ENCODE measurements around the gene CACFD1.
"Not testable (repeated sequence)": the region's sequence is repeated elsewhere in the genome, so short reads cannot be mapped to it uniquely, and the experiment has no call there.

The CACFD1 gene

DNA sequence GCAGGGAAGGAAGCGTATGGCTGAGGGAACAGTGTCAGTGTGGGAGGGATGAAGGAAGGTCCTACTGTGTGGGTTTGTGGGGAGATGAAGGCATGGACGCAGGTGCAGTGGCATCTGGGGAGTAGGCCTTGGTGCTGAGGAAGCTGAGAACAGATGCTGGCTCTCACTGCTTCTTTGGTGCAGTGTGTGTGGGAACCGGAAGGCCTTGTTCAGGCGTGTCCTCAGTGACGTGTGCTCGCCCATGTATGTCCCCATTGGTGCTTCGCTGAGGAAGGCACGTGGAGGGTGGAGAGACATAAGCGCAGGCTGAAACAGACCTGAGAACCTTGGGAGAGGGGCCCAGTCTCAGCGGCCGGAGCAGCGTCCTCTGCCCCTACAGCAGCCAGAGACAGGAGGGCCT lies 18.9 kb upstream of the CACFD1 start:
- DNase-seq (ENCODE audit: low read depth, low spot score), result no peak

DNA sequence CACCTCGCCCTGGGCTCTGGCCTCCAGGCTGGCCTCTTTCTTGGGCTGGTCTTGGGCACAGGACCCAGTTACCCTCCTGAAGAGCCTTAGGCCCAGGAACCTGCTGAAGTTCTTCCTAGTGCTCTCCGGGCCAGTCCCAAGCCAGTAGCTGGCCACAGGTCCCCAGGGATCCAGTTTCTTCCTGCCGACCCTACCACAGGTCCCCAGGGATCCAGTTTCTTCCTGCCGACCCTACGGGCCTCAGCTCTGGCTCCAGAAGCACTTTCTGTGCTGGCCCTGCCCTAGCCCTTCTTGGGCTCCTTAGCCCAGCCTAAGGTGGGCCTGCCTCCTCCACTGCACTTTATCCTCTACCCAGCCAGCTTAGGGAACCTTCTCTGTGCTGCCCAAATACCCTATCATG lies 18.2 kb upstream of the CACFD1 start:
- DNase-seq (ENCODE audit: low read depth, low spot score), result no peak

GRCh38 chr9:133443248-133443647 lies 16.5 kb upstream of the CACFD1 start:
- DNase-seq (ENCODE audit: low read depth, low spot score), result no peak

- no peak for DNase-seq (ENCODE audit: low read depth, low spot score)
These were observed 15.8 kb upstream of the CACFD1 start for GRCh38 chr9:133443982-133444381.

DNA sequence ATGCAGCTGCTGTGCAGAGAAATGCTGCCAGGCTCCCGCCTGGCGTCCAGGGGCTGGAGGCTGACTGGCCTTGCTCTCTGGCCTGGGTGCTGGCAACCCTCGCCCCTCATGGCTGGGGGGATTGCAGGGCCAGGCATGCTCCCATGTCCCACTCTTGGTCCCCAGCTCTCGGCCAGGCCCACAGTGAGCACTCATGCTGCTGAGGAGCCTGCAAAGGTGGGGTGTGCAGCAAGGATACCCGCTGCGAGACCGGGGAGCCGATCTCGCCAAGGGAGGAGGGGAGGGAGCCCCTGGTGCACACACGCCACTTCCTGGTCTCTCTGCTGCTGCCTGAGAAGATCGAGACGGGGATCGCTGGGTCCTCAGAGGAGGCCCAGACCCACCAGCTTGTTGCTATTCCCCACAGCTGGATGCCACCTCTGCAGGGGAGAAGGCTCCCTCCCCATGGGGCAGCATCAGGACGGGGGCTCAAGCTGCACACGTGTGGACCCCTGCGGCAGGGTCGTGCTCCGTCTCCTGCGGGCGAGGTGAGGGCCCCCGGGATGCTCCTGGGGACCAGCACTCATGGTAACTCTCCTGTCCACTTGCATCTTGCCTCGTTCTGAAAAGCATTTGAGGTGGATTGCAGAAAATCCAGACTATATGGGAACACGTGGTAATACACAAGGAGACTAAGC lies 14.3 kb upstream of the CACFD1 start:
- DNase-seq (ENCODE audit: low read depth, low spot score), result no peak

GRCh38 chr9:133448487-133448972 lies 11.2 kb upstream of the CACFD1 start:
- DNase-seq (ENCODE audit: low read depth, low spot score), result no peak

DNA sequence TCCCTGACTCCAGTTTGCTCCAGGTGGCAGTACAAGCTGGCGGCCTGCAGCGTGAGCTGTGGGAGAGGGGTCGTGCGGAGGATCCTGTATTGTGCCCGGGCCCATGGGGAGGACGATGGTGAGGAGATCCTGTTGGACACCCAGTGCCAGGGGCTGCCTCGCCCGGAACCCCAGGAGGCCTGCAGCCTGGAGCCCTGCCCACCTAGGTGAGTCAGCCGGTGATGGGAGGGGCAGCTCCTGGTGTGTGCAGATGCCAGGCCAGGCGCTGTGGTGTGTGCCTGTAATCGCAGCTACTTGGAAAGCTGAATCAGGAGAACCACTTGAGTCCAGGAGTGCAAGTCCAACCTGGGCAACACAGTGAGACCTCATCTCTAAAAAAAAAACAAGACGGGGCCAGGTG lies 10.0 kb upstream of the CACFD1 start:
- DNase-seq (ENCODE audit: low read depth, low spot score), result no peak

GRCh38 chr9:133451865-133452264 lies 7.9 kb upstream of the CACFD1 start:
- DNase-seq (ENCODE audit: low read depth, low spot score), result not testable (repeated sequence)

GRCh38 chr9:133452562-133452961 lies 7.2 kb upstream of the CACFD1 start:
- DNase-seq (ENCODE audit: low read depth, low spot score), result no peak

GRCh38 chr9:133453651-133454050 lies 6.1 kb upstream of the CACFD1 start:
- no peak for DNase-seq (ENCODE audit: low read depth, low spot score)

GRCh38 chr9:133454325-133454724 lies 5.5 kb upstream of the CACFD1 start:
- DNase-seq (ENCODE audit: low read depth, low spot score), result no peak

- no peak for DNase-seq (ENCODE audit: low read depth, low spot score)
These were observed 4.7 kb upstream of the CACFD1 start for GRCh38 chr9:133454943-133455673.

GRCh38 chr9:133455936-133456335 lies 3.8 kb upstream of the CACFD1 start:
- no peak for DNase-seq (ENCODE audit: low read depth, low spot score)

GRCh38 chr9:133456409-133456808 lies 3.4 kb upstream of the CACFD1 start:
- DNase-seq (ENCODE audit: low read depth, low spot score), result no peak

- DNase-seq (ENCODE audit: low read depth, low spot score), result peak; percentile 44
These were observed 2.5 kb upstream of the CACFD1 start for GRCh38 chr9:133457233-133457632.

DNA sequence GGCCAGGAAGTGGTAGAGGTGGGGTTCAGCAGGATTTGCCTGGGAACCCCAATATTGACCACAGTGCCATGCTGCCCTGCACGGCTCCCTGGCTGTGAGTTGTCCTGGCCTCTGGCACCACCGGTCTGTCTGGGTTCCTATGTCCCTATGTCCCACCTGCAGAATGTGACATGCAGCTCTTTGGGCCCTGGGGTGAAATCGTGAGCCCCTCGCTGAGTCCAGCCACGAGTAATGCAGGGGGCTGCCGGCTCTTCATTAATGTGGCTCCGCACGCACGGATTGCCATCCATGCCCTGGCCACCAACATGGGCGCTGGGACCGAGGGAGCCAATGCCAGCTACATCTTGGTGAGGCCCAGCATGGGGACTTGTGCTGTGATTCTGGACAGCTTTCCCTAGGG lies 2.0 kb upstream of the CACFD1 start:
- no peak for DNase-seq (ENCODE audit: low read depth, low spot score)

- DNase-seq (ENCODE audit: low read depth, low spot score), result no peak
These were observed 1.0 kb upstream of the CACFD1 start for GRCh38 chr9:133458643-133459312.

DNA sequence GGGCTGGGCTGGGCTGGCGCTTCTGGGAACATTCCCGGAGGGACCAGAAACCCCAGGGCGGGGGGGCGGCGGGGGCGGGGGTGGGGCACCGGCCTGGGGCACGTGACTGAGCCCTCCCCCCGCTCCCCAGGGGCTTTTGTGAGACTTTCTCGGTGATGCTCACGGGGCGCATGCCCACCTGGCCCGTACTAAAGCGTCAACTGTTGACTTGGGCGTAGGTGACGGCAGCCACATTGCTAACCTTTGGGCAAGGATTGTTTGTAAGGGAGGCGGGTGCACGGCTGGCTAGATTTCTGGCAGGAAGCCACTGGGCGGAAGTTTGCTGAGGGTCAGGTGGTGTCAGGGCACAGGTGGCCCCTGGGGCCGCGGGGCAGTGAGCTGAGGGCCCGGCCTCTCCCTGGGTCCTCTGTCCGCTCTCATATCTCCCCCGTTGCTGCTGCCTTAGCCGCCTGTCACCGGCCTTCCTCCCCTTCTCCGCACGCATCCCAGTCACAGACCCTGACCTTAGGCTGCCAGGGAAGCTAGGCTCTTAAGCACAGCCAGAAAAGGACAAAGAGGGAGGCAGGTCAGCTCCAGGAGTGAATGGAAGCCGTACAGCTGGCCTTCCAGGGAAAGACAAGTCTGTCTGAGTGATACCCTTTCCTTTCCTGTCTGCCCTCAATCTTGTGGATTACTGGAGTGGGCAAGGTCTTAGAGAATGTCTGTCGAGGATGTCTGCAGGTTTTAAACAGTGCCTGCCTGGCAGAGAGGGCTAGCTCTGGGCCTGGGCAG lies 812 bp downstream of the CACFD1 start:
- peak; percentile 71 for DNase-seq (ENCODE audit: low read depth, low spot score)

DNA sequence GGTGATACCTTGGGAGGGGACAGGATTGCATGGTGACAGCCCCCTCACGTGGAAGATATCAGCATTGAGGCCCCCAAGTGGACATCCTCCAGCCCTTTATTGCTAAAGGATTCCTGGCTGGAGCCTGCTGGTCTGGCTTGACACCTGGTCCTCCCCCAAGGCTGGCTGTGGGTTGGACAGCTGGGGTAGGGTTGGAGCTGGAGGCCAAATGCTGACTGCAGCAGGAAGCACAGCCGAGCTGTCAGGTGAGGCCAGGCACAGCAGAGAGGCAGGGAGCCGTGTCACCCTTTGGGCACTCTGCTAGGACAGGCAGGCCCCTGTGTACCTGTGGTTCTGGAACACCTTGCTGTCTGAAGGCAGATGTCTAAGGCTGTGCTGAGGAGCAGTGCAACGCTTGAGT lies 2.2 kb downstream of the CACFD1 start:
- DNase-seq (ENCODE audit: low read depth, low spot score), result no peak

- DNase-seq (ENCODE audit: low read depth, low spot score), result no peak
These were observed 3.6 kb downstream of the CACFD1 start for GRCh38 chr9:133463234-133463863.

- DNase-seq (ENCODE audit: low read depth, low spot score), result no peak
These were observed 4.3 kb downstream of the CACFD1 start for GRCh38 chr9:133463864-133464615.
